Amniotic epithelial cell (primary cell): Measurements from ENCODE around the gene CHMP4B.
A peak's percentile ranks its signal among the peaks of the same experiment; 100 is the strongest.

Experiments
- DNase-seq: peaks from one replicate; pipeline ENCODE4 v3.0.0-alpha.2; 2010; ENCODE audit warnings: low read depth

CHMP4B gene

GRCh38 chr20:33897313-33897912 lies 86.3 kb downstream of the CHMP4B start:
- peak; percentile 73 for DNase-seq

DNA sequence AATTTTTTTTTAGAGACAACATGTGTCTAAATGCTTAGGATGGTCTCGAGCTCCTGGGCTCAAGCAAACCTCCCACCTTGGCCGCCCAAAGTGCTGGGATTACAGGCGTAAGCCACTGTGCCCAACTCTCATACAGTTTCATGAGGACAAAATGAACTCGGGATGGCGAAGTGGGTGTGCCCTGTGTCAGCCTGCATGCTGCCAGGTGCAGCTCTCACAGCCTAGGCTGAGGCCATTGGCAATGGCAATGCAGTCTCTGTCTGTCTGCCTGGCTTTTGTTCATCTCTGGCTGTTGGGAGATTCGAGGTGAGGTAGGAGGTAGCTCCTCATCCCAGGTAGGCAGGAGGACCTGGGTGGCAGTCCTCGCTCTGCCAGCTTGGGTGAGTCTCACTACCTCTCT lies 88.0 kb downstream of the CHMP4B start:
- no peak for DNase-seq

DNA sequence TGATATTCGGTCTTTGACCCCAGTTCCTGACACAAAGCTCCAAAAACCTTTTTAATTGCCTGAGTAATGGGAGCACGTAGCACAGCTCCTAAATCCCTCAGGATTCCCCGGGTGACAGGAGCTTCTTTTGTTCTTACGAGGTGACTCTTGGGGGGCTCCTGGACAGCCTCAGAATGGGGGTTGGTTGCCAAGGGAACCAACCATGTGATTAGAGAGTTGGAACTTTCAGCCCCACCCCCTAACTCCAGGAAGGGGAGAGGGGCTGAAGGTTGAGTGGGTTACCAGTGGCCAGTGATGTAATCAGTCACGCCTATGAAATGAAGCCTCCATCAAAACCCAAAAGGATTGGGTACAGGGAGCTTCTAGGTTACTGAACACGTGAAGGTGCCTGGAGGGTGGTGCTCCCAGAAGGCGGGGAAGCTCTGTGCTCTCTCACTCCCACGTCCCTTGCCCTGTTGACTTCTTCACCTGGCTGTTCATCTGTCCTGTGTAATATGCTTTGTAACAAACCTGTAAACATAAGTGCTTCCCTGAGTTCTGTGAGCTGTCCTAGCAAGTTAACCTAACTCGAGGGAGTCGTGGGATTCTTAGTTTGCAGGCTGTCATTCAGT lies 89.5 kb downstream of the CHMP4B start:
- no peak for DNase-seq

DNA sequence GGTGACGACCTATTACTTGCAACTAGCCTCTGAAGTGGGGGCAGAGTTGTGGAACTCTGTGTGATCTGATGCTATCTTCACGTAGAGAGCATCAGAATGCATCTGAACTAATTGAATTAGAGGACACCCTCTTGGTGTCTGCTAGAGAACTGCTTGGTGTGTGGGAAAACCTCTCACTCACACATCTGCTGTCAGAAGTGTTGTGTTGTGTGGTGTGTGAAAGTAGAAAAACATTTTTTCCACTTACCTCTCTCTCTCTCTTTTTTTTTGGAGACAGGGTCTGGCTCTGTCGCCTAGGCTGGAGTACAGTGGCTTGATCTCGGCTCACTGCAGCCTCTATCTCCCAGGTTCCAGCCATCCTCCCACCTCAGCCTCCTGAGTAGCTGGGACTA lies 90.0 kb downstream of the CHMP4B start:
- no peak for DNase-seq

GRCh38 chr20:33902011-33902410 lies 90.9 kb downstream of the CHMP4B start:
- no peak for DNase-seq
